22Rv1 (cell line): ENCODE results near the gene SYT7.

ENCODE experiments used
- ZFX ChIP-seq: fragments of 450-650 bp; IDR thresholded peaks from 2 replicates; pipeline ENCODE4 v1.6.1; 2017; ENCODE audit warnings: antibody characterized with exemption, borderline replicate concordance
- TF ChIP-seq, protein P1 (sequence below): fragments of 450-650 bp; IDR thresholded peaks from 2 replicates; pipeline ENCODE4 v1.5.1; 2017; ENCODE audit warnings: mild to moderate bottlenecking

DNA sequence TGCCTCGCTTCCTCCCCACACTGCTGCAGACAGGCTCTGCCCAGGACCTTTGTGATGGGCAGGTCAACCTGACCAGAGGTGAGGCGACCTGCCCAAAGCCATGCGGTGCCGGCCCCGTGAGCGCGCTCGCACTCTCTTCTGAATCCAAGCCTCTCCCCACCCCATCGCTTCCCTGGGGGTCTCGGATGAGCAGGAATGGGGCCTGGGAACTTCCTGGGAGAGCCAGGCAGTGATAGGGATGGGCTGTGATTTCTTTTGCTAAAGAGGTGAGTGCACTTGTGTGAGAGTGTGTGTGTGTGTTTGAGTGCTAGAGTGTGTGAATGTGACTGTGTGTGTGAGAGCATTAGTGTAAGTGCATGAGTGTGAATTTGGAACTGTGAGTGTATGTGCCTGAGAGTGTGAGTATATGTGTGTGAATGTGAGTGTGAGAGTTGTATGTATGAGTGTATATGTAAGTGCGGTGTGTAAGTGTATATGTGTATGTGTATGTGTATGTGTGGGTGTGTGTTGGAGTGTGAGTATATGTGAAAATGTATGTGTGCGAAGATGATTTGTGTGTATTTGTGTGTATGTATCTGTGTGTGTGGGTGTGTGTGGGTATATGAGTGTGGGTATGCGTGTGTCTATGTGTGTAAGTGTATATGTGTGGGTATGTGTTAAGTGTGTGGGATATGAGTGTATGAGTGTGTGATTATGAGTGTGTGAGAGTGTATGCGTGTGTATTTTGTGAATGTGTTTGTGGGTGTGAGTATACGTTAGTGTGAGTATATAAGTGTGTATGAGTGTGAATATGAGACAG lies 84.1 kb downstream of the SYT7 start:
- TF ChIP-seq, protein P1, sequence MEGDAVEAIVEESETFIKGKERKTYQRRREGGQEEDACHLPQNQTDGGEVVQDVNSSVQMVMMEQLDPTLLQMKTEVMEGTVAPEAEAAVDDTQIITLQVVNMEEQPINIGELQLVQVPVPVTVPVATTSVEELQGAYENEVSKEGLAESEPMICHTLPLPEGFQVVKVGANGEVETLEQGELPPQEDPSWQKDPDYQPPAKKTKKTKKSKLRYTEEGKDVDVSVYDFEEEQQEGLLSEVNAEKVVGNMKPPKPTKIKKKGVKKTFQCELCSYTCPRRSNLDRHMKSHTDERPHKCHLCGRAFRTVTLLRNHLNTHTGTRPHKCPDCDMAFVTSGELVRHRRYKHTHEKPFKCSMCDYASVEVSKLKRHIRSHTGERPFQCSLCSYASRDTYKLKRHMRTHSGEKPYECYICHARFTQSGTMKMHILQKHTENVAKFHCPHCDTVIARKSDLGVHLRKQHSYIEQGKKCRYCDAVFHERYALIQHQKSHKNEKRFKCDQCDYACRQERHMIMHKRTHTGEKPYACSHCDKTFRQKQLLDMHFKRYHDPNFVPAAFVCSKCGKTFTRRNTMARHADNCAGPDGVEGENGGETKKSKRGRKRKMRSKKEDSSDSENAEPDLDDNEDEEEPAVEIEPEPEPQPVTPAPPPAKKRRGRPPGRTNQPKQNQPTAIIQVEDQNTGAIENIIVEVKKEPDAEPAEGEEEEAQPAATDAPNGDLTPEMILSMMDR, result no peak
- no peak for TF ChIP-seq ZFX
